T1000 (cell line): ENCODE data around the gene ZNF486.
"Not testable (repeated sequence)": the region's sequence is repeated elsewhere in the genome, so short reads cannot be mapped to it uniquely, and the experiment has no call there.

Source experiments
- DNase-seq: peaks from one replicate; lab custom pipeline; 2025; ENCODE audit warnings: mixed read lengths; lab: John Stamatoyannopoulos, UW

ZNF486 gene

DNA sequence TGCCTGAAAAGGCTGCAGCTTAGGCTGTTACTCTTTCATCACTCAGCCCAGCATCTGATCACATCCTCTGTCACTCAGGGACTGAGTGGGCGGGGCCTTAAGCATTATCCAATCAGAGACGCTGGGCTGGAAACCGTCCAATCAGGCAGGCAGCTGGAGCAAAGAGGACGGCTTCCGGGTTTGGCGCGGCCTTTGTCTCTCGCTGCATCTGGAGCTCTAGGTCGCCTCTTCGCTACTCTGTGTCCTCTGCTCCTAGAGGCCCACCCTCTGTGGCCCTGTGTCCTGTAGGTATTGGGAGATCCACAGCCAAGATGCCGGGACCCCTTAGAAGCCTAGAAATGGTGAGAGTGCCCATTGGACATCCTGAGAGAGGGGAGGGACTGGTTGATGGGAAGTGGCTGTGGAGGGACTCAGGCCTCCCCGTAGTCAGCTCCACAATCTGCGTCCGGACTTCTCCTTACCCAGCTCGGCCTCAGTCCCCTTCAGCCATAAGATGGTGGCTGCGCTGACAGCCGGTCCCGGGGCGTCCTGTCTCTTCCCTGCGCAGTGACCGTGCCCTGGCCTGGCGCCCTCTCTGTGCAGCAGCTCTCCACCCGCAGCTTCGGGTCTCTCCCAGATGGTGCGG is at the start of gene ZNF486:
TSS of gene ZNF486 (plus strand) at position 195 of the 625 bp plus-strand sequence. CDS start at position 312, 117 bp downstream.
- peak; percentile 87 for DNase-seq

DNA sequence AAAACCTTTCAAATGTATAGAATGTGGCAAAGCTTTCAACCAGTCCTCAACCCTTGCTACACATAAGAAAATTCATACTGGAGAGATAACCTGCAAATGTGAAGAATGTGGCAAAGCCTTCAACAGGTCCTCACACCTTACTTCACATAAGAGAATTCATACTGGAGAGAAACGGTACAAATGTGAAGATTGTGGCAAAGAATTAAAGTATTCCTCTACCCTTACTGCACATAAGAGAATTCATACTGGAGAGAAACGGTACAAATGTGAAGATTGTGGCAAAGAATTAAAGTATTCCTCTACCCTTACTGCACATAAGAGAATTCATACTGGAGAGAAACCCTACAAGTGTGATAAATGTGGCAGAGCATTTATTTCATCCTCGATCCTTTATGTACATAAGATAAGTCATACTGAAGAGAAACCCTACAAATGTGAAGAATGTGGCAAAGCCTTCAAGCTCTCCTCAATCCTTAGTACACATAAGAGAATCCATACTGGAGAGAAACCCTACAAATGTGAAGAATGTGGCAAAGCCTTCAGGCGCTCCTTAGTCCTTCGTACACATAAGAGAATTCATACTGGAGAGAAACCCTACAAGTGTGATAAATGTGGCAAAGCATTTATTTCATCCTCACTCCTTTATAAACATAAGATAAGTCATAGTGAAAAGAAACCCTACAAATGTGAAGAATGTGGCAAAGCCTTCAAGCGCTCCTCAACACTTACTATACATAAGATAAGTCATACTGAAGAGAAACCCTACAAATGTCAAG is 48.8 kb upstream of the ZNF486 start:
- not testable (repeated sequence) for DNase-seq

DNA sequence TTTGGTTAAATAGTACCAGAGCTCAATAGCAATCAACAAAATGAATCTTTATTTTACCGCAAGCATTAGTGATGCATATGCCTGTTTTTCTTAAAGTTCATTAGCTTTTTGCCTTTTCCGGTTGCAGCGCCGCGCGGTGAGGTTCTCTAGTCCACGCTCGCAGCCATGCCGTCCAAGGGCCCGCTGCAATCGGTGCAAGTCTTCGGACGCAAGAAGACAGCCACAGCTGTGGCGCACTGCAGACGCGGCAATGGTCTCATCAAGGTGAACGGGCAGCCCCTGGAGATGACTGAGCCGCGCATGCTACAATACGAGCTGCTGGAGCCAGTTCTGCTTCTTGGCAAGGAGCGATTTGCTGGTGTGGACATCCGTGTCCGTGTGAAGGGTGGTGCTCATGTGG is 42.1 kb upstream of the ZNF486 start:
- DNase-seq: no peak

DNA sequence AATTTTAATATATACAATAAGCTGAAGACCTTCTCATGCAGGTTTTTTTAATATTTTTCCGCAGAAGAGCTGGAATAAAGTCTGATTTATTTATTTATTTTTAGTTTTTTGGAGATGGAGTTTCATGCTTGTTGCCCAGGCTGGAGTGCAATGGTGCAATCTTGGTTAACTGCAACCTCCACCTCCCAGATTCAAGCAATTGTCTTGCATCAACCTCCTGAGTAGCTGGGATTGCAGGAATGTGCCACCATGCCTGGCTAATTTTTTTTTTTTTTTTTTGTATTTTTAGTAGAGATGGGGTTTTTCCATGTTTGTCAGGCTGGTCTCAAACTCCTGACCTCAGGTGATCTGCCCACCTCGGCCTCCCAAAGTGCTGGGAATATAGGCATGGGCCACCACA is 34.1 kb upstream of the ZNF486 start:
- DNase-seq: not testable (repeated sequence)

DNA sequence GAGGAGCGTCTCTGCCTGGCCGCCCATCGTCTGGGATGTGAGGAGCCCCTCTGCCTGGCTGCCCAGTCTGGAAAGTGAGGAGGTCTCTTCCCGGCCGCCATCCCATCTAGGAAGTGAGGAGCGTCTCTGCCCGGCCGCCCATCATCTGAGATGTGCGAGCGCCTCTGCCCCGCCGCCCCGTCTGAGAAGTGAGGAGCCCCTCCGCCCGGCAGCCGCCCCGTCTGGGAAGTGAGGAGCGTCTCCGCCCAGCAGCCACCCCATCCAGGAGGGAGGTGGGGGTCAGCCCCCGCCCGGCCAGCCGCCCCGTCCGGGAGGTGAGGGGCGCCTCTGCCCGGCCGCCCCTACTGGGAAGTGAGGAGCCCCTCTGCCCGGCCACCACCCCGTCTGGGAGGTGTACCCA is 29.3 kb upstream of the ZNF486 start:
- not testable (repeated sequence) for DNase-seq

DNA sequence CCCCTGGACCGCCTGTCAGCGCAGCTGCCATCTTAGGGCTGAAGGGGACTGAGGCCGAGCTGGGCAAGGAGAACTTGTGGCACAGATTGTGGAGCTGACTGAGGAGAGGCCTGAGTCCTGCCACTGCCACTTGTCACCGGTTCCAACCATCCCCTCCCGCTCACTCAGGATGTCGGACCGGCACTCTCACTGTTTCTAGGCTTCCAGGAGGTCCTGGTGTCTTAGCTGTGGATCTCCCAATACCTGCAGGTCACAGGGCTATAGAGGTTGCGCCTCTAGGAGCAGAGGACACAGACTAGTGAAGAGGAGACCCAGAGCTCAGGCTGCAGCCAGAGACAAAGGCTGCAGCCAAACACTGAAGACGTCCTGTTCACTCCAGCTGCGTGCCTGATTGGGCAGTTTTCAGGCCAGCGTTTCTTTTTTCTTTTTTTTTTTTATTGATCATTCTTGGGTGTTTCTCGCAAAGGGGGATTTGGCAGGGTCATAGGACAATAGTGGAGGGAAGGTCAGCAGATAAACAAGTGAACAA is 15.3 kb upstream of the ZNF486 start:
- no peak for DNase-seq

DNA sequence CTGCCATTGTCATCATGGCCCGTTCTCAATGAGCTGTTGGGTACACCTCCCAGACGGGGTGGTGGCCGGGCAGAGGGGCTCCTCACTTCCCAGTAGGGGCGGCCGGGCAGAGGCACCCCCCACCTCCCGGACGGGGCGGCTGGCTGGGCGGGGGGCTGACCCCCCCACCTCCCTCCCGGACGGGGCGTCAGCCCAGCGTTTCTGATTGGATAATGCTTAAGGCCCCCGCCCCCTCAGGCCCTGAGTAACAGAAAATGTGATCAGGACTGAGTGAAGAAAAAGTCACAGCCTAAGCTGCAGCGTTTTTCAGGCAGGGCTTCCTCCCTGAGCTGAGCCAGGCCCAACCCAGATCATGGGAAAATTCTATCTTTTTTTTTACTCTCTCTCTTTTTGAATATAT is 14.5 kb upstream of the ZNF486 start:
- not testable (repeated sequence) for DNase-seq

DNA sequence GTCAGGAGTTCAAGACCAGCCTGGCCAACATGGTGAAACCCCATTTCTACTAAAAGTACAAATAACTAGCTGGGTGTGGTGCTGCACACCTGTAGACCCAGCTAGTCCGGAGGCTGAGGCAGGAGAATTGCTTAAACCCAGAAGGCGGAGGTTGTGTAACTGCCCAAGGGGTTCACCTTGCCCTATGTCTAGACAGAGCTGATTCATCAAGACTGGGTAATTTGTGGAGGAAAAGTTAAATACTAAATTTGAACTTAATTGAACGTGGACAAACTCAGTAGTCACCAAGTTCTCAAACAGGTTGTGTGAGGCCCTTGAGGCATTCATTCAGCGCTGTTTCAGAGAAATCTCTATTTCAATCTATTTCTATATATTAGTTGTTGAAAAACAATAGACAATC is 13.7 kb upstream of the ZNF486 start:
- no peak for DNase-seq

DNA sequence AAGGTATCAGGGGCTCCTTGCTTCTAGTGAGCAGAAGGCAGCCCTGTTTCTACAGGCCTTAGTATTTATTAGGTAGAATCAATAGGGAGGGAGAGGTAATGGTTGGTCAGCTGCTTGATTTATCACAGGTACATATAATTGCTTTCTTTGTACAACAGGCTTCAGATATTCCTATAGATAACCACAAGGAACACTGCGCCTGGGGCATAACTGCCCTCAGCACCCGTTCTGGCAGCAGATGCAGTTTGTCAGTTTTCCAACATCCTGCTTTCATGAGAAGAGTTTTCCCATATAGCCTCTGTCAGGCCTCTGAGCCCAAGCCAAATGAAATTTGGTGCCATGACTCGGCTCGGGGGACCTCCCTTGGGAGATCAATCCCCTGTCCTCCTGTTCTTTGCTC is 12.4 kb upstream of the ZNF486 start:
- DNase-seq: no peak

DNA sequence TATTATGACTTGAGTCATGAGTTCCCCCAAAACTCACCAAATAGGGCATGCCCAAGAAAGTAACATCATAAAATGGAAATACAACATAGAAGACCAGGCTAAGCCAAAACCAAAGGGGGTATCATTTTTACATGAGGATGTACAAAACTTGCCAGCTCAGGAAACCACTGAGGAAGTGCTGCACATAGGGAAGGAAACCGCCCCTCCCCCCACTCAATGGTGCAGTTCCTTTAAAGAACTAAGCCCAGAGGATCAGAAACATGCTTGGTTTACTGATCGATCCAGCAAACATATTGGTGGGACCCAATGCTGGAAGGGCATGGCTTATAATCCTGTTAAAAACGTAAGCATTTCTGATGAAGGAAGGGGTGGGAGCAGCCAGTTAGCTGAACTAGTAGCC is 4.2 kb upstream of the ZNF486 start:
- no peak for DNase-seq

DNA sequence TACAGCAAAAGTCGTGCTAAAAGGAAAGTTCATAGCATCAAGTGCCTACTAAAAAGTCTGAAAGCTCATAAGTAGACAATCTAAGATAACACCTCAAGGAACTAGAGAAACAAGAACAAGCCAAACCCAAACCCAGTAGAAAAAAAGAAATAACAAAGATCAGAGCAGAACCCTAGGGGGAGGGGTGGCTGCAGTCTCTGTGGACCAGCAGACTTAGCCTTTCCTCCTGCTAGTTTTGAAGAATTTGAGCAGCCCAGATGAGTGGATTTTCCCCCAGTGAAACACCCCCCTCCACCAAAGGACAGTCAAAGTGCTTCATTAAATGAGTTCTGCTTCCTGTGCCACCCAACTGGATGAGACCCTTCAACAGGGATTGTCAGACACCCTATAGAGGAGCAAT is 2.6 kb upstream of the ZNF486 start:
- DNase-seq: no peak

DNA sequence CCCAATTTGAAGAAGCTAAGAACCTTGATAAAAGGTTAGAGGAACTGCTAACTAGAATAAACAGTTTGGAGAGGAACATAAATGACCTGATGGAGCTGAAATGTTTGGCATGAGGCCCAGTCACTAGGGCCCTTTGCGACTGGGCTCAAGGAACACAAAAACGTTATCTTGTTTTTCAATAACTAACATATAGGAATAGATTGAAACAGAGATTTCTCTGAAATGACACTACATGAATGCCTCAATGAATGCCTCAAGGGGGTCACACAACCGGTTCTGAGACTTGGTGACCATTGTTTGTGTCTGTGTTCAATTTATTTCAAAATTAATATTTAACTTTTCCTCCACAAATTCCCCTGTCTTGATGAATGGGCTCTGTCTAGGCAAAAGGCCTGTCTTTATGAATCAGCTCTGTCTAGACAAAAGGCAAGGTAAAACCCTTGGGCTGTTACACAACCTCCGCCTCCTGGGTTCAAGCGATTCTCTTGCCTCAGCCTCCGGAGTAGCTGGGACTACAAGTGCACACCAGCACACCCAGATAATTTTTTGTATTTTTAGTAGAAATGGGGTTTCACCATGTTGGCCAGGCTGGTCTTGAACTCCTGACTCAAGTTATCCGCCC is 932 bp upstream of the ZNF486 start:
- DNase-seq: no peak

DNA sequence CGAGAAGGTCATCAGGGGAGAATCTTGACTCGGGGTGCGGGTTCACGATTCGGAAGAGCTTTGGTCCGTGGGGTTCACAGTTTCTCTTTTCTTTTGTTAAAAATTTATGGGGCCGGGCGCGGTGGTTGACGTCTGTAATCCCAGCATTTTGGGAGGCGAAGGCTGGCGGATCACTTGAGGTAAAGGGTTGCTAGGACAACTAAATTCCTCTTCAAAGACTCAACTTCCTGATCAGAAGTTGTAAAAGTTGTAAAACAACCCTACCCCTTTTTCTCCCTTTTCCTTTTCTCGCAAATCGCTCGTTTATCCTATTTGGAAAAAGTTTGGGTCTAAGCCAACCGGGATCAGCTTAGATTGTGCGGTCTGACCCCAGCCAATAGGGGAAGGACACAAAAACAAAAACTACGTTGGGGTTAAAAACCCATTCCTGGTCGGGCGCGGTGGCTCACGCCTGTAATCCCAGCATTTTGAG is 673 bp downstream of the ZNF486 start:
- no peak for DNase-seq

DNA sequence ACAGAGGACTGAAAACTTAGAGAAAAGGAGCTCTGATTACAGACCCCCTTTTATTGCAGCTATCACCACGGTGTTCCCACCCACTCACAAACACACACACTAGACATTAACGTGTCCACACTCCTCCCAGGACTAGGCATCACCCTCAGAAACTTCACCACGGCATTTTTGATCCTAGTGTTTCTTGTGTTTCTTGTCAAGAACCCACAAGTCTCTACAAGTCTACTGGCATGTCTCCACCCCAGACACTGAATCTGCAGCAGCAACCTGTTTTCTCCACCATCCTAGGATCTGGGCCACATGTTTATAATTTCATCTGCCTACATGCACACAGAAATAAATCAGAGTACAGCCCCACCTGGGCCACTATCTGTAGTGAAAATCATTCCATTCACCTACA is 4.3 kb downstream of the ZNF486 start:
- no peak for DNase-seq

DNA sequence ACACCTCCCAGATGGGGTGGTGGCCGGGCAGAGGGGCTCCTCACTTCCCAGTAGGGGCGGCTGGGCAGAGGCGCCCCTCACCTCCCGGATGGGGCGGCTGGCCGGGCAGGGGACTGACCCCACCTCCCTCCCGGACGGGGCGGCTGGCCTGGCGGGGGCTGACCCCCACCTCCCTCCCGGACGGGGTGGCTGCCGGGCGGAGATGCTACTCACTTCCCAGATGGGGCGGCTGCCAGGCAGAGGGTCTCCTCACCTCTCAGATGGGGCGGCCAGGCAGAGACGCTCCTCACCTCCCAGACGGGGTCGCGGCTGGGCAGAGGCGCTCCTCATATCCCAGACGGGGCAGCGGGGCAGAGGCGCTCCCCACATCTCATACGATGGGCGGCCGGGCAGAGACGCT is 8.8 kb downstream of the ZNF486 start:
- DNase-seq: not testable (repeated sequence)

DNA sequence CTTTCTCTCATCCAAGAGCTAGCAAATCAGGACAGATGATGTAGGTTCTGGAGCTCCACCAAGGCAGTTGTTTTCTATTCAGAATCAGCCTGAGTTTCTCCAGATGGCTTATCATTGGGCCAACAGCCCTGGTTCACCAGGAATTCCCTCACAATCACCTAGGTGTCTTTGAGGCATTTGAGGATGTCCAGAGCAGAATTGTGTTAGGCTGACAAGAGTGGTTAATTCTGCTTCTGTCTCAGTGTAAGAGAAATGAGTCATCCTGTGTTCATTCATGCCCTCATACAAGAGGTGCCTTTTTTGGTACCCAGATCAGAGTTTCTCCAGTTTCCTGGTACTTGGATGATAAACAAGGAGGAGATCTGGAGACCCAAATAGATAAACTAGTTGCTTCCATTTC is 12.9 kb downstream of the ZNF486 start:
- DNase-seq: not testable (repeated sequence)

DNA sequence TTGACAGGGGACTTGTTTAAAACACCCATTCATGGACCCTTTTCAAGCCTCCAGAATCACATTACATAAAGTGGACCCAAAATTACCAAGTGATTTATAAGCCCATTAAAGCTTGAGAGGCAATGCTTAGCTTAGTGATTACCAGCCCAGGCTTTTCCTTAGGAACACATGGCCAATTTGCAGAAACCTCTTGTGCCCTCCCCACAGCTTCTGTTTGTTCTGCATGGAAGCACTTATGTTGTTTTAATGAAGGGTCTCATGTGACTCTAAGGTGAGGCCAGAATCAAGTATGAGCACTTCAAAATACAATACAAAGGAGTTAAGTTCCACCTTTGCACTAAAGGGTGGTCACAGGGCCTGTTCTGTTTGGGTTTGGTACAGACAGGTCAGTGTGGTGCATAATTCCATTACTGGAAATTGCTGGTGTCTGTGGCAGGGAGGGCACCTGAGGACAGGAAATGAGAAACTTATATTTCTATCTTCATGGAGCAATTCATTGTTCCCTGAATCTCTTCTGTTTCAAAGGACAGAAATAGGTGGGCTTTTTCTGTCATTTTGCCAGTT is 15.3 kb downstream of the ZNF486 start:
- DNase-seq: no peak

DNA sequence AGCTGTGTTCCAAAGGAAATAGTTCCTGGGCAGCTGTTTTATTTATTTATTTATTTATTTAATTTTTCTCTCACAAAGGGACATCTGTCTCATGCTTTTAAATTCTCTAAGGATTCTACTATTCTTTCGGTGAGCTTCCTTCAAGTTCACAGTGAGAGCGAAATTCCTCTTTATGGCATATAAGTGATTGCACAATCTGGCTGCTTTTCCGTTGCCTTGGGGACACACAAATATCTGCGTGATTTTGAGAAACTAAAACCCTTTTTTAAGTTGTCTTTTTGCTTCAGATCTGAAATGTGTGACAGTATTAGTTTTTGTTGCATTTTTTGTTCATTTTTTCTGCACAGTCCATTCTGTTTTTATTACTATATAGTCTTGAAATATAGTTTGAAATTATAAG is 19.2 kb downstream of the ZNF486 start:
- DNase-seq: no peak

DNA sequence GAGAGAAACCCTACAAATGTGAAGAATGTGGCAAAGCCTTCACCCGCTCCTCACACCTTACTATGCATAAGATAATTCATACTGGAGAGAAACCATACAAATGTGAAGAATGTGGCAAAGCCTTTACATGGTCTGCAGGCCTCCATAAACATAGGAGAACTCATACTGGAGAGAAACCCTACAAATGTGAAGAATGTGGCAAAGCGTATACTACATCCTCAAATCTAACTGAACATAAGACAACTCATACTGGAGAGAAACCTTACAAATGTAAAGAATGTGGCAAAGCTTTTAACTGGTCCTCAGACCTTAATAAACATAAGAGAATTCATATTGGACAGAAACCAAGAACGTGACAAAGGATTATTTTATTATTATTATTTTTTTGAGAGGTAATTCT is 30.7 kb downstream of the ZNF486 start:
- DNase-seq: no peak

DNA sequence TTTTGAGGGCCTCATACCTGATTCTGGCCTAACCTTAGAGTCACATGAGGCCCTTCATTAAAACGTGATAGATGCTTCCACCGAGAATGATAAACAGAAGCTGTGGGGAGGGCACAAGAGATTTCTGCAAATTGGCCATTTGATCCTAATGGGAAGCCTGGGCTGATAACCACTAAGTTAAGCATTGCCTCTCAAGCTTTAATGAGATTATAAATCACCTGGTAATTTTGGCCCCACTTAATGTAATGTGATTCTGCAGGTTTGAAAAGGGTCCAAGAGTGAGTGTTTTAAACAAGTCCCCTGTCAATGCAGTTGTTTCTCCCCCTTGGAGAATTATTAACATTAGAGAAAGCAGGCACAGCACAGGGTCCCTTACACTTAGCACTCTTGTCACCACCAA is 42.0 kb downstream of the ZNF486 start:
- DNase-seq: no peak

DNA sequence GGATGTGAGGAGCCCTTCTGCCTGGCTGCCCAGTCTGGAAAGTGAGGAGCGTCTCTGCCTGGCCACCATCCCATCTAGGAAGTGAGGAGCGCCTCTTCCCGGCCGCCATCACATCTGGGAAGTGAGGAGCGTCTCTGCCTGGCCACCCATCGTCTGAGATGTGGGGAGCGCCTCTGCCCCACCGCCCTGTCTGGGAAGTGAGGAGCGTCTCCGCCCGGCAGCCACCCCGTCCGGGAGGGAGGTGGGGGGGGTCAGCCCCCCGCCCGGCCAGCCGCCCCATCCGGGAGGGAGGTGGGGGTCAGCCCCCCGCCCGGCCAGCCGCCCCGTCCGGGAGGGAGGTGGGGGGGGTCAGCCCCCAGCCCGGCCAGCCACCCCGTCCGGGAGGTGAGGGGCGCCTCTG is 47.4 kb downstream of the ZNF486 start:
- DNase-seq: not testable (repeated sequence)

DNA sequence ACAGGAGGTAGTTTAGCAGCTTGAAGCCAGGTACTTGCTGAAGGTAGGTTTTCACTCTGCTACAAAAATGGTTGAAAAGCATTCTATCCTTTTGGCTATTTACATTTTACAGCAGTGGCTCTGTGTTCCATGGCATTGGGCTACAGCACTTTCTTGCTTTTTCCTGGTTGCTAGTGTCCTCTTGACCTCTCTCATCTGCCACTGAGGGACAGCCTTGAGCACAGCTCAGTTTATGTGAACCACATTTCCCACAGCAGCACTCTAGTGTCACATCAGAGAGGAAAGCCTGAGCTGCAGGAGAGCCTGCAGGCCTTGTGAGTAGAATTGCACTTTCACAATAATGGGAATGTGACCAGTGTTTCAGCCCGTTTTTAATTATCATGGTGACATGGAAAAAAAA is 54.6 kb downstream of the ZNF486 start:
- DNase-seq: not testable (repeated sequence)

DNA sequence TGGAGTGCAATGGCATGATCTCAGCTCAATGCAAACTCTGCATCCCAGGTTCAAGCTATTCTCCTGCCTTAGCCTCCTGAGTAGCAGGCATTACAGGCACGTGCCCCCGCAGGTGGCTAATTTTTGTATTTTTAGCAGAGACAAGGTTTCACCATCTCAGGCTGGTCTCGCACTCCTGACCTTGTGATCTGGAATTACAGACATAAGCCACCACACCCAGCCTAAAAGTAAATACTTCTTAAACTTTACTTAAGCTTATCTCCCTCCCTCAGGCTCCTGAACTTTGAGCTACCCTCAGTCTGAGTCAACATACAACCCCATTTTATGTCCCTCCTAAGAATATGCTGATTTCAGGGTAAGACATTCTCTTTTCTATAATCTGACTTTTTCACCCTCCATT is 66.1 kb downstream of the ZNF486 start:
- no peak for DNase-seq
